WTC11 (cell line): ENCODE results near the gene RIGI. TPM values are rescaled to one million over a fixed set of nuclear protein-coding genes. Genes with fewer than 3 reads are reported as not detected.

Source experiments
- ATAC-seq: fragments of 200-7000 bp; cut with Tn5 transposase; 2 replicates; pipeline ENCODE4 v1.10.0; 2021; ENCODE audit warnings: mild to moderate bottlenecking, moderate library complexity
- CTCF ChIA-PET: fragments of 300-600 bp; sonication (Branson Sonifier 250); formaldehyde crosslinking; loops from one replicate; lab custom pipeline; 2021; ENCODE audit warnings: antibody characterized with exemption; lab: Charles Lee
- POLR2A ChIA-PET: fragments of 350-600 bp; sonication (Branson Sonifier 250); formaldehyde crosslinking; loops from one replicate; lab custom pipeline; 2021; ENCODE audit warnings: antibody characterized with exemption; lab: Charles Lee
- DNase-seq: peaks from one replicate; pipeline ENCODE4 v3.0.0; 2021; ENCODE audit warnings: low spot score
- H3K27ac Mint-ChIP-seq: 2 replicates; pipeline ENCODE4 v1.8.0; 2021; ENCODE audit warnings: mixed read lengths
- H3K27me3 Mint-ChIP-seq: 2 replicates; pipeline ENCODE4 v1.8.0; 2021; ENCODE audit warnings: low read depth, mild to moderate bottlenecking, moderate library complexity, mixed read lengths
- H3K36me3 Mint-ChIP-seq: 2 replicates; pipeline ENCODE4 v1.8.0; 2021; ENCODE audit warnings: mixed read lengths
- H3K4me1 Mint-ChIP-seq: 2 replicates; pipeline ENCODE4 v1.8.0; 2022; ENCODE audit warnings: mixed read lengths
- H3K4me3 Mint-ChIP-seq: 2 replicates; pipeline ENCODE4 v1.8.0; 2021; ENCODE audit warnings: mild to moderate bottlenecking, moderate library complexity, mixed read lengths
- H3K9me3 Mint-ChIP-seq: 2 replicates; pipeline ENCODE4 v1.8.0; 2021; ENCODE audit warnings: mixed read lengths
- ELF4 ChIP-seq: sonication (generic); formaldehyde crosslinking; IDR thresholded peaks from 2 replicates; pipeline ENCODE4 v1.8.1; 2022; ENCODE audit warnings: low read depth, mild to moderate bottlenecking, moderate library complexity, missing genetic modification reagents
- FOXJ3 ChIP-seq: sonication (generic); formaldehyde crosslinking; IDR thresholded peaks from 2 replicates; pipeline ENCODE4 v1.9.0; 2021; ENCODE audit warnings: missing genetic modification reagents, mild to moderate bottlenecking, borderline replicate concordance
- FOXP1 ChIP-seq: sonication (generic); formaldehyde crosslinking; IDR thresholded peaks from 2 replicates; pipeline ENCODE4 v1.8.0; 2022; ENCODE audit warnings: missing genetic modification reagents, mild to moderate bottlenecking, moderate library complexity, borderline replicate concordance
- NFYB ChIP-seq: sonication (generic); formaldehyde crosslinking; conservative IDR thresholded peaks from 2 replicates; pipeline ENCODE4 v1.8.0; 2022; ENCODE audit warnings: low read depth, missing genetic modification reagents
- SMAD3 ChIP-seq: sonication (generic); formaldehyde crosslinking; IDR thresholded peaks from 2 replicates; pipeline ENCODE4 v1.8.0; 2022; ENCODE audit warnings: missing genetic modification reagents, mild to moderate bottlenecking, borderline replicate concordance
- TP53 ChIP-seq: sonication (generic); formaldehyde crosslinking; IDR thresholded peaks from 2 replicates; pipeline ENCODE4 v1.8.1; 2023; ENCODE audit warnings: mild to moderate bottlenecking, missing genetic modification reagents
- ZNF263 ChIP-seq: sonication (generic); formaldehyde crosslinking; IDR thresholded peaks from 2 replicates; pipeline ENCODE4 v1.8.1; 2022; ENCODE audit warnings: low read depth, mild to moderate bottlenecking, moderate library complexity, missing genetic modification reagents
- total RNA-seq: library from RNA; stranded (reverse); gene quantifications from 3 replicates; pipeline ENCODE4 v1.2.3, GENCODE V29; 2021
- TF ChIP-seq, protein P1 (sequence below): sonication (generic); formaldehyde crosslinking; IDR thresholded peaks from 2 replicates; pipeline ENCODE4 v1.8.1; 2023; ENCODE audit warnings: mild to moderate bottlenecking, missing genetic modification reagents
- TF ChIP-seq, protein P2 (sequence below): fragments of 200-600 bp; IDR thresholded peaks from 2 replicates; pipeline ENCODE4 v1.8.0; 2022; ENCODE audit warnings: antibody characterized with exemption
- TF ChIP-seq, protein P3 (sequence below): sonication (generic); formaldehyde crosslinking; conservative IDR thresholded peaks from 2 replicates; pipeline ENCODE4 v1.8.1; 2022; ENCODE audit warnings: mild to moderate bottlenecking, missing genetic modification reagents
- TF ChIP-seq, protein P4 (sequence below): fragments of 250-450 bp; sonication (Bioruptor Pico); IDR thresholded peaks from 2 replicates; pipeline ENCODE4 v1.8.0; 2021; ENCODE audit warnings: mild to moderate bottlenecking
- TF ChIP-seq, protein P5 (sequence below): fragments of 250-450 bp; sonication (Bioruptor Pico); IDR thresholded peaks from 2 replicates; pipeline ENCODE4 v1.9.0; 2021; ENCODE audit warnings: moderate library complexity, mild to moderate bottlenecking, inconsistent platforms, borderline replicate concordance
- TF ChIP-seq, protein P6 (sequence below): fragments of 250-450 bp; sonication (Bioruptor Pico); conservative IDR thresholded peaks from 2 replicates; pipeline ENCODE4 v1.9.0; 2021; ENCODE audit warnings: mild to moderate bottlenecking
- TF ChIP-seq, protein P7 (sequence below): sonication (generic); formaldehyde crosslinking; IDR thresholded peaks from 2 replicates; pipeline ENCODE4 v1.8.1; 2022; ENCODE audit warnings: mild to moderate bottlenecking, missing genetic modification reagents, moderate library complexity, borderline replicate concordance

RIGI gene
- total RNA-seq, 1 experiment from 2014 or later, result 7.5 TPM

DNA sequence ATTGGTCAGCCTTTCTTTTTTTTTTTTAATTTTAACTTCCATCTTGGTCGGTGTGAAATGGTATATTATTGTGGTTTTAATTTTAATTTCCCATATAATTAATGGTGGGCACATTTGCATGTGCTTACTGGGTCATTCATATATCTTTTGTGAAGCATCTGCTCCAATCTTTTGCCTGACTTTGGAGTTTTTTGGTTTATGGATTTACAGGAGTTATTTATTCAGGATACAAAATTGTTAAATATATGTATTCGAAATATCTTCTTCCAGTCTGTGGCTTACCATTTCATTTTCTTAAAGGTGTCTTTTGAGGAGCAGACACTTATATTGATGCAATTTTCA is 682 bp upstream of the RIGI start:
- Mint-ChIP-seq H3K4me1 (peaks cover 14% of the 10 kb centered on the region), H3K27me3 (no peaks in the 10 kb centered on the region), H3K27ac (peak overlapping the region; percentile 97; the same call in 1 of the 2 replicates), H3K9me3 (peaks cover 29% of the 10 kb centered on the region), H3K36me3 (peaks cover 29% of the 10 kb centered on the region), H3K4me3 (peak overlapping the region; percentile 82)
- ATAC-seq (no peak), DNase-seq (no peak)
- CTCF ChIA-PET, result interaction anchor here (0.6 to 3.9 kb wide), 36 partner anchors 9 to 825 kb away, joined by 3 to 94 read pairs (median 4); partner anchors contain the start of genes ACO1, SMIM27 and TOPORS
- POLR2A ChIA-PET, result interaction anchor here (0.6 to 4.2 kb wide), 6 partner anchors 10 to 142 kb away, joined by 3 to 36 read pairs (median 4); partner anchors contain the start of genes ACO1, SMIM27 and TOPORS
- TF ChIP-seq SMAD3 (CRISPR knock-in tag) (no peak), TP53 (CRISPR knock-in tag) (no peak)

DNA sequence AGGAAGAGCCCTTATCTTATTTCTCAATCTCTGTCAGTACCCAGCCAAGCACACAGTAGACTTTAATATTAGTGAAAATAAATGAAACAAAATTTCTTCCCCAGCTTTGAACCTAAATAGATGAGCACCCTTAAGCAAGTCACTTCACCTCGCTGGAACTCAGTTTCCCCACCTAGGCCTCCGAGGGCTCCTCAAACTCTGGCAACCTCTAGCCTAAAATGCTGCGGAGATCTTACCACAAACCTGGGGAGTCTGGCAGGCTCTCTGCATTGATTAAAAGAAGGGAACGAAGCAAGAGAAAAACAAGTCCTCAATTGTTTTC is 326 bp downstream of the RIGI start:
- Mint-ChIP-seq H3K4me1 (peaks cover 14% of the 10 kb centered on the region), H3K27ac (peak overlapping the region; percentile 97), H3K27me3 (no peaks in the 10 kb centered on the region), H3K4me3 (peak overlapping the region; percentile 82), H3K36me3 (peaks cover 31% of the 10 kb centered on the region), H3K9me3 (peaks cover 27% of the 10 kb centered on the region)
- no peak for ATAC-seq
- DNase-seq, result no peak
- ChIA-PET POLR2A (interaction anchor here (1.0 to 4.2 kb wide), 4 partner anchors 22 to 141 kb away, joined by 3 to 36 read pairs (median 4); partner anchors contain the start of genes ACO1, SMIM27 and TOPORS), CTCF (interaction anchor here (0.6 to 3.9 kb wide), 25 partner anchors 13 to 274 kb away, joined by 3 to 94 read pairs (median 5); partner anchors contain the start of genes ACO1, SMIM27 and TOPORS)
- TF ChIP-seq ELF4 (CRISPR knock-in tag), result no peak
- no peak for TF ChIP-seq FOXJ3 (CRISPR knock-in tag)
- TF ChIP-seq, protein P1, sequence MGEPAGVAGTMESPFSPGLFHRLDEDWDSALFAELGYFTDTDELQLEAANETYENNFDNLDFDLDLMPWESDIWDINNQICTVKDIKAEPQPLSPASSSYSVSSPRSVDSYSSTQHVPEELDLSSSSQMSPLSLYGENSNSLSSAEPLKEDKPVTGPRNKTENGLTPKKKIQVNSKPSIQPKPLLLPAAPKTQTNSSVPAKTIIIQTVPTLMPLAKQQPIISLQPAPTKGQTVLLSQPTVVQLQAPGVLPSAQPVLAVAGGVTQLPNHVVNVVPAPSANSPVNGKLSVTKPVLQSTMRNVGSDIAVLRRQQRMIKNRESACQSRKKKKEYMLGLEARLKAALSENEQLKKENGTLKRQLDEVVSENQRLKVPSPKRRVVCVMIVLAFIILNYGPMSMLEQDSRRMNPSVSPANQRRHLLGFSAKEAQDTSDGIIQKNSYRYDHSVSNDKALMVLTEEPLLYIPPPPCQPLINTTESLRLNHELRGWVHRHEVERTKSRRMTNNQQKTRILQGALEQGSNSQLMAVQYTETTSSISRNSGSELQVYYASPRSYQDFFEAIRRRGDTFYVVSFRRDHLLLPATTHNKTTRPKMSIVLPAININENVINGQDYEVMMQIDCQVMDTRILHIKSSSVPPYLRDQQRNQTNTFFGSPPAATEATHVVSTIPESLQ (CRISPR knock-in tag), result no peak
- TF ChIP-seq, protein P2, sequence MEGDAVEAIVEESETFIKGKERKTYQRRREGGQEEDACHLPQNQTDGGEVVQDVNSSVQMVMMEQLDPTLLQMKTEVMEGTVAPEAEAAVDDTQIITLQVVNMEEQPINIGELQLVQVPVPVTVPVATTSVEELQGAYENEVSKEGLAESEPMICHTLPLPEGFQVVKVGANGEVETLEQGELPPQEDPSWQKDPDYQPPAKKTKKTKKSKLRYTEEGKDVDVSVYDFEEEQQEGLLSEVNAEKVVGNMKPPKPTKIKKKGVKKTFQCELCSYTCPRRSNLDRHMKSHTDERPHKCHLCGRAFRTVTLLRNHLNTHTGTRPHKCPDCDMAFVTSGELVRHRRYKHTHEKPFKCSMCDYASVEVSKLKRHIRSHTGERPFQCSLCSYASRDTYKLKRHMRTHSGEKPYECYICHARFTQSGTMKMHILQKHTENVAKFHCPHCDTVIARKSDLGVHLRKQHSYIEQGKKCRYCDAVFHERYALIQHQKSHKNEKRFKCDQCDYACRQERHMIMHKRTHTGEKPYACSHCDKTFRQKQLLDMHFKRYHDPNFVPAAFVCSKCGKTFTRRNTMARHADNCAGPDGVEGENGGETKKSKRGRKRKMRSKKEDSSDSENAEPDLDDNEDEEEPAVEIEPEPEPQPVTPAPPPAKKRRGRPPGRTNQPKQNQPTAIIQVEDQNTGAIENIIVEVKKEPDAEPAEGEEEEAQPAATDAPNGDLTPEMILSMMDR, result no peak
- TF ChIP-seq FOXP1 (CRISPR knock-in tag), result no peak
- TF ChIP-seq, protein P3, sequence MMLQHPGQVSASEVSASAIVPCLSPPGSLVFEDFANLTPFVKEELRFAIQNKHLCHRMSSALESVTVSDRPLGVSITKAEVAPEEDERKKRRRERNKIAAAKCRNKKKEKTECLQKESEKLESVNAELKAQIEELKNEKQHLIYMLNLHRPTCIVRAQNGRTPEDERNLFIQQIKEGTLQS (CRISPR knock-in tag), result no peak
- no peak for TF ChIP-seq NFYB (CRISPR knock-in tag)
- TF ChIP-seq, protein P4, sequence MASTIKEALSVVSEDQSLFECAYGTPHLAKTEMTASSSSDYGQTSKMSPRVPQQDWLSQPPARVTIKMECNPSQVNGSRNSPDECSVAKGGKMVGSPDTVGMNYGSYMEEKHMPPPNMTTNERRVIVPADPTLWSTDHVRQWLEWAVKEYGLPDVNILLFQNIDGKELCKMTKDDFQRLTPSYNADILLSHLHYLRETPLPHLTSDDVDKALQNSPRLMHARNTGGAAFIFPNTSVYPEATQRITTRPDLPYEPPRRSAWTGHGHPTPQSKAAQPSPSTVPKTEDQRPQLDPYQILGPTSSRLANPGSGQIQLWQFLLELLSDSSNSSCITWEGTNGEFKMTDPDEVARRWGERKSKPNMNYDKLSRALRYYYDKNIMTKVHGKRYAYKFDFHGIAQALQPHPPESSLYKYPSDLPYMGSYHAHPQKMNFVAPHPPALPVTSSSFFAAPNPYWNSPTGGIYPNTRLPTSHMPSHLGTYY (CRISPR knock-in tag), result no peak
- TF ChIP-seq, protein P5, sequence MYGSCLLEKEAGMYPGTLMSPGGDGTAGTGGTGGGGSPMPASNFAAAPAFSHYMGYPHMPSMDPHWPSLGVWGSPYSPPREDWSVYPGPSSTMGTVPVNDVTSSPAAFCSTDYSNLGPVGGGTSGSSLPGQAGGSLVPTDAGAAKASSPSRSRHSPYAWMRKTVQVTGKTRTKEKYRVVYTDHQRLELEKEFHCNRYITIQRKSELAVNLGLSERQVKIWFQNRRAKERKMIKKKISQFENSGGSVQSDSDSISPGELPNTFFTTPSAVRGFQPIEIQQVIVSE (CRISPR knock-in tag), result no peak
- TF ChIP-seq, protein P6, sequence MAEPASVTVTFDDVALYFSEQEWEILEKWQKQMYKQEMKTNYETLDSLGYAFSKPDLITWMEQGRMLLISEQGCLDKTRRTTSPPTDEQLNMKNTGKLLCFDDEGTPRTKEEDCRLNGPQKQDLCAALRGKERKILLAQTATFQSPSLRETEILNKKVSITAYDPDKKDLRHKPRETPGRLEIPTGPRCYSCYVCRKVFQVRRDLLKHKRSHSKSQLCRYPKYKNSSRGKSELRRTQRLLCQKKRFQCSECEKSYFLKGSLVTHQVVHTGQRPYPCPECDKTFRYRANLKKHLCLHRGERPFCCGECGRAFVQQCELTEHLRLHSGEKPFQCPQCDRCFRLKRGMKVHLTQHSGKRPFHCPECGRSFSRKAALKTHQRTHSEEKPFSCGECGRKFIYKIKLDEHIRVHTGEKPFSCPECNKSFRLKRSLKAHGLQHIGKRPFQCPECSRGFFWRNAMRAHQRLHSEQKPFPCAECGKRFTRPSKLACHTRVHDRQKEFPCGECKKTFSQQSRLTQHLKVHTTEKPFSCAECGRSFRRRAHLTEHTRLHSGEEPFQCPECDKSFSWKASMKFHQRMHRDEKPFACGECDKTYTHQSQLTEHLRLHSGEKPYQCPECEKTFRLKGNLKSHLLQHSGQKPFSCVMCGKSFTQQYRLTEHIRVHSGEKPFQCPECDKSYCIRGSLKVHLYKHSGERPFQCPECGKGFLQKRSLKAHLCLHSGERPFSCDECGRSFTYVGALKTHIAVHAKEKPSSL (CRISPR knock-in tag), result no peak
- TF ChIP-seq ZNF263 (CRISPR knock-in tag), result no peak
- TF ChIP-seq, protein P7, sequence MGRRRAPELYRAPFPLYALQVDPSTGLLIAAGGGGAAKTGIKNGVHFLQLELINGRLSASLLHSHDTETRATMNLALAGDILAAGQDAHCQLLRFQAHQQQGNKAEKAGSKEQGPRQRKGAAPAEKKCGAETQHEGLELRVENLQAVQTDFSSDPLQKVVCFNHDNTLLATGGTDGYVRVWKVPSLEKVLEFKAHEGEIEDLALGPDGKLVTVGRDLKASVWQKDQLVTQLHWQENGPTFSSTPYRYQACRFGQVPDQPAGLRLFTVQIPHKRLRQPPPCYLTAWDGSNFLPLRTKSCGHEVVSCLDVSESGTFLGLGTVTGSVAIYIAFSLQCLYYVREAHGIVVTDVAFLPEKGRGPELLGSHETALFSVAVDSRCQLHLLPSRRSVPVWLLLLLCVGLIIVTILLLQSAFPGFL, result no peak
